K562 (cell line): Measurements from ENCODE around the gene FXYD3. TPM values are rescaled to one million over a fixed set of nuclear protein-coding genes. Genes with fewer than 3 reads are reported as not detected.

Source experiments
- ATAC-seq: fragments of 200-7000 bp; cut with Tn5 transposase; 3 replicates; pipeline ENCODE4 v1.9.1; 2020; ENCODE audit warnings: moderate library complexity
- BruUV-seq: library from RNA; stranded (reverse); fragments of 400-500 nt; replicated peaks from 2 replicates; lab custom pipeline; 2021; lab: Mats Ljungman, UMichigan
- CTCF ChIA-PET: fragments of 300-600 bp; formaldehyde crosslinking; extraction: SDS; loops from one replicate; lab custom pipeline; 2021; ENCODE audit warnings: low intra/inter-chr PET ratio; lab: Yijun Ruan, JAX
- POLR2A ChIA-PET: fragments of 300-600, 350-650 bp; sonication (Branson Sonifier 250); formaldehyde crosslinking; extraction: SDS; loops from one replicate; lab custom pipeline; 2021; ENCODE audit warnings: antibody characterized with exemption, inconsistent platforms; lab: Yijun Ruan, JAX
- DNase-seq, 4 experiments: peaks; one replicate each; pipeline versions ENCODE4 v3.0.0 to v3.0.0-alpha.2; 2011 to 2018; ENCODE audit warnings: low spot score in 3 of 4, mixed read lengths in 3 of 4; ENCODE audit errors: extremely low read depth in 1 of 4
- FAIRE-seq: peaks from 2 replicates; lab custom pipeline; 2011; peaks lifted over from hg19 to GRCh38; lab: Jason Lieb, UNC
- H2AFZ ChIP-seq: 2 replicates; pipeline ENCODE4 v1.6.0; 2011; ENCODE audit warnings: low read depth, low read length, control low read depth, inconsistent platforms
- H3K27ac ChIP-seq: fragments of 200-600 bp; 3 replicates; pipeline ENCODE4 v1.8.0; 2011; ENCODE audit warnings: low read depth, mild to moderate bottlenecking, control low read depth, inconsistent platforms, low read length, moderate library complexity, mixed read lengths; ENCODE audit errors: extremely low read depth
- H3K27me3 ChIP-seq, 2 experiments: fragments of 300-600 bp in 1 of 2; 2 replicates in 1 of 2; 3 replicates in 1 of 2; pipeline versions ENCODE4 v1.6.0 to v1.8.0; 2011; ENCODE audit warnings: inconsistent platforms in 2 of 2, low read length in 2 of 2, mild to moderate bottlenecking in 1 of 2, mixed read lengths in 1 of 2, moderate library complexity in 1 of 2; ENCODE audit not compliant: control insufficient read depth in 2 of 2, insufficient read depth in 2 of 2
- H3K36me3 ChIP-seq: fragments of 300-600 bp; 3 replicates; pipeline ENCODE4 v1.8.0; 2011; ENCODE audit warnings: mild to moderate bottlenecking, low read length, inconsistent platforms; ENCODE audit not compliant: control insufficient read depth, insufficient read depth
- H3K4me1 ChIP-seq, 2 experiments: fragments of 200-600 bp in 1 of 2; replicated peaks in 1 of 2; 2 replicates in 1 of 2; 3 replicates in 1 of 2; pipeline versions ENCODE4 v1.5.1 to v1.8.0; 2011; ENCODE audit warnings: inconsistent platforms in 2 of 2, low read length in 2 of 2, mild to moderate bottlenecking in 1 of 2, mixed read lengths in 1 of 2, moderate library complexity in 1 of 2; ENCODE audit not compliant: control insufficient read depth in 2 of 2, insufficient read depth in 2 of 2
- H3K4me2 ChIP-seq: 2 replicates; pipeline ENCODE4 v1.6.1; 2011; ENCODE audit warnings: low read length, control low read depth, inconsistent platforms, mixed read lengths; ENCODE audit not compliant: insufficient read depth
- H3K4me3 ChIP-seq: fragments of 200-600 bp; sonication (generic), shearing (Covaris generic); 2 replicates; pipeline ENCODE4 v1.5.1; 2016; ENCODE audit warnings: control low read depth, inconsistent platforms
- H3K79me2 ChIP-seq: fragments of 200-600 bp; 3 replicates; pipeline ENCODE4 v1.8.0; 2011; ENCODE audit warnings: low read length, inconsistent platforms; ENCODE audit not compliant: control insufficient read depth, insufficient read depth
- H3K9ac ChIP-seq, 2 experiments: 2 replicates each; pipeline versions ENCODE4 v1.6.0 to v1.6.1; 2011; ENCODE audit warnings: low read depth in 2 of 2, low read length in 2 of 2, control low read depth in 1 of 2, inconsistent platforms in 1 of 2, mild to moderate bottlenecking in 1 of 2, mixed read lengths in 1 of 2; ENCODE audit not compliant: insufficient read depth in 1 of 2
- H3K9me1 ChIP-seq: one replicate; pipeline ENCODE4 v1.6.0; 2011; ENCODE audit warnings: inconsistent platforms, mild to moderate bottlenecking, low read length, moderate library complexity; ENCODE audit not compliant: control insufficient read depth, insufficient read depth
- H3K9me3 ChIP-seq: replicated peaks from 2 replicates; pipeline ENCODE4 v1.5.1; 2011; ENCODE audit warnings: low read depth, low read length, inconsistent platforms; ENCODE audit not compliant: control insufficient read depth, insufficient read depth
- H4K20me1 ChIP-seq: replicated peaks from 2 replicates; pipeline ENCODE4 v1.6.1; 2011; ENCODE audit warnings: low read length, inconsistent platforms, mixed read lengths; ENCODE audit not compliant: control insufficient read depth, insufficient read depth
- CHCHD3 ChIP-seq: fragments of 250-450 bp; sonication (Bioruptor Pico); IDR thresholded peaks from 2 replicates; pipeline ENCODE4 v2.1.2; 2022; ENCODE audit warnings: mild to moderate bottlenecking
- HDAC6 ChIP-seq: IDR thresholded peaks from 2 replicates; pipeline ENCODE4 v1.6.1; 2012; ENCODE audit warnings: low read depth, mild to moderate bottlenecking, control low read depth, inconsistent platforms, low read length, moderate library complexity
- PCBP2 ChIP-seq: fragments of 200-400 bp; formaldehyde crosslinking; IDR thresholded peaks from 2 replicates; pipeline ENCODE4 v1.6.1; 2018; ENCODE audit warnings: low read length, low read depth, mild to moderate bottlenecking, moderate library complexity; ENCODE audit not compliant: poor library complexity, severe bottlenecking
- SRSF3 ChIP-seq: fragments of 200-400 bp; formaldehyde crosslinking; IDR thresholded peaks from 2 replicates; pipeline ENCODE4 v1.6.1; 2016; ENCODE audit warnings: mild to moderate bottlenecking, low read length, moderate library complexity; ENCODE audit not compliant: insufficient read depth
- WHSC1 ChIP-seq: IDR thresholded peaks from one replicate; pipeline ENCODE4 v1.6.1; 2012; ENCODE audit warnings: low read length, control low read depth, inconsistent platforms
- ZNF609 ChIP-seq: sonication (generic); formaldehyde crosslinking; IDR thresholded peaks from 2 replicates; pipeline ENCODE4 v1.8.1; 2023; ENCODE audit warnings: missing genetic modification reagents, mild to moderate bottlenecking, borderline replicate concordance
- in situ Hi-C: fragments of 300-500 bp; cut with MboI; formaldehyde crosslinking; loops from 4 replicates; pipeline ENCODE4 v1.15.0; 2018; ENCODE audit warnings: inconsistent platforms, mixed read lengths
- intact Hi-C: fragments of 100-400 bp; cut with micrococcal nuclease; formaldehyde crosslinking; loops from 2 replicates; pipeline ENCODE4 v1.14.2; 2022
- polyA plus RNA-seq, 8 experiments: library from polyadenylated mRNA; depleted of rRNA in 4 of 8; stranded (reverse) in 5 of 8; unstranded in 3 of 8; fragments of >200 nt; fragmentation: Nextera tagmentation in 2 of 8; fragmentation: Illumina TruSeq in 1 of 8; extraction: Ambion mirVana in 2 of 8; extraction: Trizol in 1 of 8; gene quantifications; 2 replicates each; pipeline versions ENCODE4 v1.2.1 to v1.2.3, GENCODE V29; 2011 to 2014; ENCODE audit warnings: inconsistent platforms in 1 of 8, missing spikeins in 1 of 8
- total RNA-seq, 7 experiments: library from RNA; depleted of rRNA in 6 of 7; stranded (reverse); fragments of >200 nt in 6 of 7; fragmentation: Illumina TruSeq in 2 of 7; extraction: Trizol in 2 of 7; gene quantifications; 2 replicates each; pipeline versions ENCODE4 v1.2.1 to v1.2.3, GENCODE V29; 2011 to 2021; ENCODE audit warnings: low replicate concordance in 1 of 7

FXYD3 gene
- total and polyA plus RNA-seq, 9 of the 15 experiments (the other 6 are each of a cell fraction or from before 2014, with no cell fraction given) = 0.24 TPM; not detected in 8

DNA sequence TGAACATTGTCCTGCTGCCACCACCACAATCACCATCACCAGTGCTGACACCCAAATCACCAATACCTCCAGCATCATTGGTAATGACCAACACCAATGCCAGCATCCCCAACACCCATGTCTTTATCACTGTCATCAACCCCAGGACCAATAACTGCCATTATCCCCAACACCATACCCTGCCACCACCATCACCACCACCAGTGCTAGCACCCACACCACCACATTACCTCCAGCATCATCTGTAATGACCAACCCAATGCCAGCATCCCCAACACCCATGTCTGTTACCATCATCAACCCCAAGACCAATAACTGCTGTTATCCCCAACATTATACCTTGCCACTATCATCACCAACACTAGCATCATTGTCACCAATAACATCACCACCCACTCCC, 16.6 kb downstream of the FXYD3 start:
- Histone ChIP-seq H3K36me3 (no peaks in the 10 kb centered on the region), H3K9ac (no peak overlapping the region), H3K4me1 (peaks cover 3 to 16% of the 10 kb centered on the region in 2 experiments; a peak in 3 of 5 replicates), H3K27ac (no peak overlapping the region), H3K4me3 (no peak overlapping the region), H3K4me2 (no peak overlapping the region), H3K27me3 (peaks cover 2 to 38% of the 10 kb centered on the region in 2 experiments; a peak in 3 of 5 replicates), H2AFZ (no peak overlapping the region), H3K79me2 (no peaks in the 10 kb centered on the region), H4K20me1 (0 out of 2 replicates have a peak, but pooled peaks cover 4% of the 10 kb centered on the region), H3K9me3 (no peaks in the 10 kb centered on the region), H3K9me1 (no peaks in the 10 kb centered on the region)
- POLR2A ChIA-PET = no interaction called here
- no peak for FAIRE-seq
- no peak for ATAC-seq
- intact Hi-C loops (no loop called here), in situ Hi-C loops (loop anchor here (10.0 kb wide), 1 partner anchor 297 kb away; no protein-coding TSS in a partner anchor)
- TF ChIP-seq CHCHD3 (CRISPR knock-in tag) = no peak
- no peak for TF ChIP-seq WHSC1
- no peak for TF ChIP-seq PCBP2
- TF ChIP-seq HDAC6 = no peak
- no peak for TF ChIP-seq ZNF609 (CRISPR knock-in tag)
- TF ChIP-seq SRSF3 = no peak
- CTCF ChIA-PET = no interaction called here
- BruUV-seq = no TSS peak
- DNase-seq = no peak
